Thoracic aorta endothelial cell (primary cell): ENCODE results near the gene PRAMEF14. TPM values are rescaled to one million over a fixed set of nuclear protein-coding genes. Genes with fewer than 3 reads are reported as not detected.

Experiments used
- total RNA-seq: library from RNA; depleted of rRNA; stranded (reverse); fragments of >200 nt; gene quantifications from 2 replicates; pipeline ENCODE4 v1.2.3, GENCODE V29; 2012

Gene PRAMEF14
- not detected in 2 replicates for total RNA-seq

DNA sequence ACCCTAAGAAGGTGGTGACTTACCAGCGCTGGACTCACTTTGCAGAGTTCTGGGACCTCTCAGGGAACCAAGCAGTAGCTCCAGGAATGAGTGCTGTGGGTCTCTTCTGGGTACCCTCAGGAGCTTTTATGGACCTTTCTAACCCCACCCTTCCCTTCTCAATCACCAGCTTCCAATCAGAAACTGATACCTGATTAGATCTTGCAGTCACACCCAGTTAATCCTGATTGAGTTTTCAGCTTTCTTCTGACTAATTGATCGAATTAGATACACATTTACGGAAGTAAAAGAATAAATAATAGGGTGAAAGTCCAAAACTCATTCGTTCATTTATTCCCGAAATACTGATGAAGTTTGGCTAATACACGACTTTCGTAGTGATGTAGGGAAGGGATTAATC lies at the start of gene PRAMEF14:
Gene PRAMEF14, minus strand, starts transcription at position 101 of the 400 bp plus-strand sequence. CDS start 1,820 bp downstream, outside the sequence.

DNA sequence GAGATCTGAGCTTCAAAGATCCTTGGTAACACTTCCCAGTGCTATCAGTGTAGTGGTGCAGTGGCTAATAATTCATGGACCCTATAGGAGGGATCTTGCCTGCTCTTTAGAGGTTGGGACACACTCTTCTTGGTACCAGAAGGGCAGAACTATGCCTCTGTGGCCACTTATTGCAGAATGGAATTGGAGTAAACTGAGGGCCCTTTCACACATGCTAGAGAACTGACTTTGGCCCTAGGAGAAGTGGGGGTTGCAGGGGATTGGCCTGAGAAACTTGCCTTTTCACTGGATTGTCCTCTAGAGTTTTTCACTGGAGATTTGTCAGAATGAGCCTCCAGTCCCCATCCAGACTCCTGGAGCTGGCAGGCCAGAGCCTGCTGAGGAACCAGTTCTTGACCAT lies 42.4 kb upstream of the PRAMEF14 start, which contains the start of gene PRAMEF17:
Gene PRAMEF17, plus strand, starts transcription at position 301 of the 400 bp plus-strand sequence. Its CDS starts 26 bp downstream, at position 327.

GRCh38 chr1:13315281-13315680 lies 31.7 kb downstream of the PRAMEF14 start, which contains the start of gene PRAMEF15:
TSS of gene PRAMEF15 (plus strand) at chr1:13315581. CDS start at chr1:13318408, 2,827 bp downstream.

DNA sequence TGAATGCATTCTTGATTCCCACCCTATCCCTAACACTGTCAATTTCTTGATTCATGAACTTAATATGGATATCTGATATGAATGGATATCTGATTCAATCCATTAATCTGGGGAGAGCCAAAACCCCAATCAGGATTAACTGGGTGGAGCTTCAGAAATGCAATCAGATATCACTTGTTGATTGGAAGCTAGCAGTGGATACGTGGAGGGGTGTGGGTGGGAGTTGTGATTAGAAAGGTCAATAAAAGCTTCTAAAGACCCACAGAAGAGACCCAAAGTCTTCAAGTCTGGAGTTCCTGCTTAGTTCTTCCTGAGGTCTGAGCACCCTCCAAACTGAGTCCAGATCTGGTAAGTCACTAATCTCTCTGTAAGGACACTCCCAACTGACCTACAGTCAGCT lies 43.7 kb downstream of the PRAMEF14 start, which contains the start of gene PRAMEF33:
Gene PRAMEF33, plus strand, starts transcription at position 301 of the 400 bp plus-strand sequence. CDS start 2,416 bp downstream, outside the sequence.

Other genes starting within 250 kb of the PRAMEF14 start
- not detected in 2 replicates for gene HNRNPCL2, start 230.3 kb downstream of the PRAMEF14 start, total RNA-seq
- not detected in 2 replicates for gene PRAMEF26, start 191.1 kb downstream of the PRAMEF14 start, total RNA-seq
- gene HNRNPCL4, start 181.5 kb downstream of the PRAMEF14 start, total RNA-seq = not detected in 2 replicates
- not detected in 2 replicates for gene PRAMEF9, start 175.3 kb downstream of the PRAMEF14 start, total RNA-seq
- gene PRAMEF13, start 145.7 kb downstream of the PRAMEF14 start, total RNA-seq = not detected in 2 replicates
- not detected in 2 replicates for gene PRAMEF18, start 121.0 kb downstream of the PRAMEF14 start, total RNA-seq
- gene PRAMEF5, start 92.9 kb downstream of the PRAMEF14 start, total RNA-seq = not detected in 2 replicates
- not detected in 2 replicates for gene PRAMEF8, start 62.0 kb downstream of the PRAMEF14 start, total RNA-seq
- gene PRAMEF33, start 43.6 kb downstream of the PRAMEF14 start, total RNA-seq = not detected in 2 replicates
- gene PRAMEF15, start 31.6 kb downstream of the PRAMEF14 start, total RNA-seq = not detected in 2 replicates
- not detected in 2 replicates for gene PRAMEF19, start 24.8 kb upstream of the PRAMEF14 start, total RNA-seq
- not detected in 2 replicates for gene PRAMEF17, start 42.5 kb upstream of the PRAMEF14 start, total RNA-seq
- not detected in 2 replicates for gene PRAMEF20, start 63.3 kb upstream of the PRAMEF14 start, total RNA-seq
- gene LRRC38, start 166.9 kb upstream of the PRAMEF14 start, total RNA-seq = not detected in 2 replicates
- not detected in 2 replicates for gene PDPN, start 236.7 kb upstream of the PRAMEF14 start, total RNA-seq